GM20000 (cell line): ENCODE data around the gene SLC24A3.

ENCODE experiments used
- DNase-seq: peaks from one replicate; pipeline ENCODE4 v3.0.0; 2012; ENCODE audit warnings: low spot score
- CTCF ChIP-seq: IDR thresholded peaks from 2 replicates; pipeline ENCODE4 v1.5.1; 2012; ENCODE audit warnings: mild to moderate bottlenecking, control low read depth; ENCODE audit errors: extremely low read depth, missing control alignments

Gene SLC24A3

GRCh38 chr20:19271879-19272651 is 59.6 kb downstream of the SLC24A3 start:
- no peak for DNase-seq
- no peak for TF ChIP-seq CTCF

DNA sequence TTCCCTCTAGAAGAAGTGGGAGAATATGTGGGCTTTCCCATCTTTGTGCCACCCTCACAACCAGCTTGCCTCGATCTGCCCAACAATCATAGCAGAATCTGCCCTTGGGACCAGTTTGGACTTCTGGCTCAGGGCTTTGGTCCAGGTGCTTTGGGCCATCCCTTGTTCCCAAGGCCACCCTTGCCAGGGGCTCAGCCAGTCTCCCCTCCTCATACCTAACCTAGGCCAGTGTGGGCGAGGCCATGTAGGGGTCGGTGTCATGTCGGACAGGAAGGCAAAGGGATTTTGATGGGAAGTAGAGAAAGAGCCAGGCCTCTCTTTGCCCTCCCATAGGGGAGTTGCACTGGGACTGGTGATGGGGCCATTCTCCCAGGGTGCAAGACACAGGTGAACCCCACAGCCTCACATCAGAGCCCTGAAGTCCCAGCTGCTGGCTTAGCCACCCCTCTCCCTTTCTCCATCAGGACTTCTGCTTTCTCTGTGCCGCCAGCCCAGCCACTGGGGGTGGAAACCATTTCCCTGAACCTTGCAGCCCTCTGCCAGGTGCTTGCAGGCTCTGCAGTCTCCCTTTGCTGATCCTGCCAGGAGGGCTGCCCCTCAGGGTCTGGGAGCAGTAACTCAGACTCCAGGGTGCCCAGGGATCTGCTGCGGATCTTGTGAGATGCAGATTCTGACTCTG is 60.7 kb downstream of the SLC24A3 start:
- DNase-seq: no peak
- no peak for TF ChIP-seq CTCF

GRCh38 chr20:19274001-19274400 is 61.6 kb downstream of the SLC24A3 start:
- DNase-seq: no peak
- TF ChIP-seq CTCF: no peak

- no peak for TF ChIP-seq CTCF
- DNase-seq: no peak
Measured at GRCh38 chr20:19274412-19275015, 62.1 kb downstream of the SLC24A3 start.

- no peak for TF ChIP-seq CTCF
- no peak for DNase-seq
Measured at GRCh38 chr20:19275038-19275629, 62.7 kb downstream of the SLC24A3 start.

- TF ChIP-seq CTCF: no peak
- DNase-seq: no peak
Measured at GRCh38 chr20:19275630-19276071, 63.2 kb downstream of the SLC24A3 start.

- no peak for TF ChIP-seq CTCF
- no peak for DNase-seq
Measured at GRCh38 chr20:19277381-19277780, 64.9 kb downstream of the SLC24A3 start.
